AG09309 (cell line): Measurements from ENCODE around the gene TRIM27.
"Not testable (repeated sequence)": the region's sequence is repeated elsewhere in the genome, so short reads cannot be mapped to it uniquely, and the experiment has no call there.

Source experiments
- DNase-seq: peaks from one replicate; pipeline ENCODE4 v3.0.0-alpha.2; 2010; ENCODE audit warnings: low read depth
- H3K4me3 ChIP-seq: 2 replicates; pipeline ENCODE4 v1.5.1; 2011; ENCODE audit warnings: mild to moderate bottlenecking, low read depth, low read length, moderate library complexity; ENCODE audit not compliant: control insufficient read depth
- CTCF ChIP-seq: IDR thresholded peaks from 2 replicates; pipeline ENCODE4 v1.5.1; 2011; ENCODE audit warnings: mild to moderate bottlenecking, low read depth, low read length, inconsistent platforms; ENCODE audit not compliant: insufficient read depth, control insufficient read depth; ENCODE audit errors: missing control alignments

Gene TRIM27

GRCh38 chr6:28858963-28859362 lies 64.8 kb downstream of the TRIM27 start:
- DNase-seq = no peak
- no peak overlapping the region for H3K4me3 ChIP-seq
- TF ChIP-seq CTCF = no peak

GRCh38 chr6:28856620-28857005 lies 67.2 kb downstream of the TRIM27 start:
- no peak for DNase-seq
- TF ChIP-seq CTCF = no peak
- no peak overlapping the region for H3K4me3 ChIP-seq

GRCh38 chr6:28854405-28854804 lies 69.4 kb downstream of the TRIM27 start:
- DNase-seq, H3K4me3 ChIP-seq: not testable (repeated sequence)
